Ovary (tissue), 3 donors: ENCODE results near the gene MIOS.

Experiments
- CTCF ChIP-seq, 3 donors: fragments of 450-650 bp in 2 of 3; fragments of 200-600 bp in 1 of 3; IDR thresholded peaks; one replicate each; pipeline versions ENCODE4 v1.5.1 to v1.8.0; 2016 to 2022; ENCODE audit warnings: antibody characterized with exemption in 3 of 3, mild to moderate bottlenecking in 1 of 3
- POLR2A ChIP-seq: fragments of 450-650 bp; IDR thresholded peaks from one replicate; pipeline ENCODE4 v1.6.1; 2017; ENCODE audit warnings: antibody characterized with exemption, mild to moderate bottlenecking, moderate library complexity
- donor health status: DM: no; HTN: no; CAD: no.

GRCh38 chr7:7577888-7578287 is 11.2 kb downstream of the MIOS start:
- TF ChIP-seq CTCF (IDR thresholded peaks at IDR 0.05) (no peak), POLR2A (no peak)
